Parathyroid adenoma (tissue), 2 donors: ENCODE measurements around the gene UBASH3A.

Source experiments
- H2AFZ ChIP-seq: fragments of 300-600 bp; sonication (generic); one replicate; pipeline ENCODE4 v1.7.0; 2017; ENCODE audit warnings: antibody characterized with exemption, mild to moderate bottlenecking
- H3K27ac ChIP-seq: fragments of 300-600 bp; sonication (generic); one replicate; pipeline ENCODE4 v1.7.0; 2017
- H3K27me3 ChIP-seq: fragments of 300-600 bp; sonication (generic); one replicate; pipeline ENCODE4 v1.7.0; 2017; ENCODE audit warnings: low read length; ENCODE audit not compliant: control insufficient read depth, insufficient read depth
- H3K36me3 ChIP-seq: fragments of 300-600 bp; sonication (generic); one replicate; pipeline ENCODE4 v1.7.0; 2017; ENCODE audit warnings: low read length; ENCODE audit not compliant: control insufficient read depth, insufficient read depth
- H3K4me1 ChIP-seq: fragments of 300-600 bp; sonication (generic); one replicate; pipeline ENCODE4 v1.7.0; 2017; ENCODE audit warnings: control low read depth
- H3K4me2 ChIP-seq: fragments of 300-600 bp; sonication (generic); one replicate; pipeline ENCODE4 v1.7.0; 2017; ENCODE audit warnings: low read length
- H3K4me3 ChIP-seq: fragments of 300-600 bp; sonication (generic); one replicate; pipeline ENCODE4 v1.7.0; 2017; ENCODE audit warnings: low read depth, low read length
- H3K79me2 ChIP-seq: fragments of 300-600 bp; sonication (generic); one replicate; pipeline ENCODE4 v1.7.0; 2017; ENCODE audit warnings: control low read depth
- H3K9ac ChIP-seq: fragments of 300-600 bp; sonication (generic); one replicate; pipeline ENCODE4 v1.7.0; 2017; ENCODE audit warnings: mild to moderate bottlenecking
- H3K9me3 ChIP-seq: fragments of 300-600 bp; sonication (generic); one replicate; pipeline ENCODE4 v1.7.0; 2017; ENCODE audit warnings: low read length; ENCODE audit not compliant: control insufficient read depth
- TF ChIP-seq, protein P1 (sequence below): fragments of 300-600 bp; sonication (generic); IDR thresholded peaks from one replicate; pipeline ENCODE4 v1.7.0; 2017; ENCODE audit warnings: antibody characterized with exemption, mild to moderate bottlenecking
- donor health status: primary hyperparathyroidism.

Gene UBASH3A

DNA sequence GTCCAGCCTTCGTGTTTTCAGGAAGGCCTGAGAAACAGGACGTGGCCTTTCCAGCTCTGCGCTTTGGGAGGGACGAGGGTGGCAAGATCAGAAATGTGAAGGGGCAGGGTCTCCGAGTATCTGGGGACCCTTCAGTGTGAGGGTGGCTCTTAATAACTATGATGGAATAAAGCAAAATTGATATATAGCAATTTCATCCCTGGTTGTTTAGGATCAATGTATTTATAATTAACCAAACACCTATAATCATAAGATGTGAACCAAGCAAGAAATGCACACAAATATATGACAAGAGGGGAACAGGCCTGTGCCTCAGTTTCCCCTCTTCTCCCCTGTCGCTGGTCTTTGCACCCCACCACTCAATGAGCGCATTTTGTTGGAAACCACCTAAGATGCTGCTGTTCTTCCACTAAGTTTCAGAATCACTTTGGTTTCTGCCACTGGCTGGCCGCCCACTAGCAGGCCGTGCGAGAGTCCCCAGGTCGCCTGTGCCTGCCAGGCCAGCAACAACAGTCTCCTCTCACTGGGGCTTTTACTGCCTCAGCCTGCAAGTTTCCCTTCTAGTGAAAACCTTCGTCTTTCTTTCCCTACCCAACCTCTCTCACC lies 36.6 kb downstream of the UBASH3A start:
- Histone ChIP-seq H3K4me2 (no peak overlapping the region), H3K9ac (no peak overlapping the region), H3K27ac (no peak overlapping the region), H2AFZ (no peak overlapping the region), H3K36me3 (no peaks in the 10 kb centered on the region), H3K4me1 (no peaks in the 10 kb centered on the region), H3K27me3 (no peaks in the 10 kb centered on the region), H3K9me3 (no peaks in the 10 kb centered on the region), H3K79me2 (no peaks in the 10 kb centered on the region), H3K4me3 (no peak overlapping the region)
- TF ChIP-seq, protein P1, sequence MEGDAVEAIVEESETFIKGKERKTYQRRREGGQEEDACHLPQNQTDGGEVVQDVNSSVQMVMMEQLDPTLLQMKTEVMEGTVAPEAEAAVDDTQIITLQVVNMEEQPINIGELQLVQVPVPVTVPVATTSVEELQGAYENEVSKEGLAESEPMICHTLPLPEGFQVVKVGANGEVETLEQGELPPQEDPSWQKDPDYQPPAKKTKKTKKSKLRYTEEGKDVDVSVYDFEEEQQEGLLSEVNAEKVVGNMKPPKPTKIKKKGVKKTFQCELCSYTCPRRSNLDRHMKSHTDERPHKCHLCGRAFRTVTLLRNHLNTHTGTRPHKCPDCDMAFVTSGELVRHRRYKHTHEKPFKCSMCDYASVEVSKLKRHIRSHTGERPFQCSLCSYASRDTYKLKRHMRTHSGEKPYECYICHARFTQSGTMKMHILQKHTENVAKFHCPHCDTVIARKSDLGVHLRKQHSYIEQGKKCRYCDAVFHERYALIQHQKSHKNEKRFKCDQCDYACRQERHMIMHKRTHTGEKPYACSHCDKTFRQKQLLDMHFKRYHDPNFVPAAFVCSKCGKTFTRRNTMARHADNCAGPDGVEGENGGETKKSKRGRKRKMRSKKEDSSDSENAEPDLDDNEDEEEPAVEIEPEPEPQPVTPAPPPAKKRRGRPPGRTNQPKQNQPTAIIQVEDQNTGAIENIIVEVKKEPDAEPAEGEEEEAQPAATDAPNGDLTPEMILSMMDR, result no peak

DNA sequence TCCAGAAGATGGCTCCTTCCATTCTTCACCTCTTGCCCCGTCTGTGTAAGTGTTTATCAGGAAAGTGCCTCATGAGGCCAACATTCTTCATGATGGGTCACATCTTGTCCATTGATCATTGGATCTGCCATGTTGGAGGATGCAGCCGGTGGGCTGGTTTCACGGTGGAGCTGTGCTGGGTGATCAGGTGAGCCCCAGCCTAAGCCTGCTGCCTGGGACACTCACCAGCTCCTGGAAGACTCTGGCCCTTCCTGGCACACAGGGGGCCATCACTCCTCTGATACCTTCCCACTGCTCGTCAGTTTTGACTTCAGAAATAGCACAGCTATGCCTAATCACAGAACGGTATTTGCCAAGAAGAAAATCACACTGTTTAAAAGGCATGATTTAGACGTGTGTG lies 38.3 kb downstream of the UBASH3A start:
- Histone ChIP-seq H3K79me2 (no peaks in the 10 kb centered on the region), H3K27me3 (no peaks in the 10 kb centered on the region), H3K9ac (no peak overlapping the region), H3K4me3 (no peak overlapping the region), H3K27ac (no peak overlapping the region), H2AFZ (no peak overlapping the region), H3K36me3 (no peaks in the 10 kb centered on the region), H3K4me2 (no peak overlapping the region), H3K9me3 (no peaks in the 10 kb centered on the region), H3K4me1 (no peaks in the 10 kb centered on the region)
- TF ChIP-seq, protein P1, result no peak

DNA sequence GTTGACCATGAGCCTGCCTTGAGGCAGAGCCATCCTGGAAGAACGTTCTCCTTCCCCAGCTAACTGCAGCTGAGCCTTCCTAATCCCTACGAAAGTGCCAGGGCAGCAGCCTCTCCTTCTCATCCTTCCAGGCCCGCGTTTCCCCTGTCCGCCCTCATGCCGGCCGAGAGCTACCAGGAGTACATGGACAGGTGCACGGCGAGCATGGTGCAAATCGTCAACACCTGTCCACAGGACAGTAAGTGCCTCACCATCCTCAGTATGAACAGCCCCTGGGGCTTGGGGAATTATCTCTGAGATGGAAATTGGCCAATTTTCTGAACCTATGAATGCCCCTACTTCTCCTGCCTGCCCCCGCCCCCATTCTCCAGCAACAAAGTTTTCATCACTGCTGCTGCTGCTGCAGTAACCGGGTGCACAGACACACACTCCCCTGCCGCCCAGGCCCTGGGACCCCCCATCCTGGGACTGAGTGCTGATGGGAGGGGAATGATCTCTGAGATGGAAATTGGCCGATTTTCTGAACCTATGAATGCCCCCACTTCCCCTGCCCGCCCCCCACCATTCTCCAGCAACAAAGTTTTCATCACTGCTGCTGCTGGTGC lies 39.6 kb downstream of the UBASH3A start:
- TF ChIP-seq, protein P1, result no peak
- Histone ChIP-seq H3K4me3 (no peak overlapping the region), H3K36me3 (no peaks in the 10 kb centered on the region), H3K27ac (no peak overlapping the region), H3K4me2 (no peak overlapping the region), H3K9me3 (no peaks in the 10 kb centered on the region), H3K4me1 (no peaks in the 10 kb centered on the region), H2AFZ (no peak overlapping the region), H3K79me2 (no peaks in the 10 kb centered on the region), H3K9ac (no peak overlapping the region), H3K27me3 (no peaks in the 10 kb centered on the region)

DNA sequence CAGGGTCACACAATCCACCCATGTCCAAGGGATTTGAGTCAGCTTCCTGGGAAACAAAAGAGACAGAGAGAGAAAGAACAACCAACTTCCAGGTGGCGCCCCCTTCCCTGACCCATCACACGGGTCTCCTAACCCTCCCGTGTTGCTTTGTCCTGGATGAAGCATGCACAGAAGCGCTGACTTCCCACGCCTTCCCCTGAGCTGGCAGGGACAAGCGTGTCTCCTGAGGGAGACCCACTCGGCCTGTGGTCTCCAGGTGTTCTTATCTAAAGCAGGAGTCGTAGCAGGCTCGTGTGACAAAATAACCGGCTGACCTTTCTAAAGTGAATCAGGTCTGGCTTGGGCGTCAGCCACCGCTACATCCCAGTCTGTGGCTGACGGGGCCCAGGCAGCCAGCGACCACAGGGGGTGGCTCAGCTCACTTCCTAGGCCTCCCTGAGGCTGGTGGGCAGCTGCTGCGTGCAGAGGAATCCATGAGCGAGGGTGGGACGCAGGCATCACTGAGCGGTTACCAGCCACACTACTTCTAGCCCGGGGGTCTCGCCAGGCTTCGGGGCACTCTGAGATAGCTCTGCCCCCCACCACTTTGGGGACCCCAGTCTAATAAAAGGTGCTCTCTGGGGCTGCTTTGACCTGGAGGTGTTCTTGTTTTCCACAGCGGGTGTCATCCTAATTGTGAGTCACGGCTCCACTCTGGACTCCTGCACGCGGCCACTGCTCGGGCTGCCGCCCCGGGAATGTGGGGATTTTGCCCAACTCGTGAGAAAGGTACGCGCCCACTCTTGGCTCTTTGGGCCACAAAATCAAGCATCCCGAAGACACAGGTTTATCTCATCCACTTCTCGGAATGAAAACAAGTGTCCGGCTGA lies 40.4 kb downstream of the UBASH3A start:
- Histone ChIP-seq H3K27ac (no peak overlapping the region), H3K4me3 (no peak overlapping the region), H3K27me3 (no peaks in the 10 kb centered on the region), H3K79me2 (no peaks in the 10 kb centered on the region), H3K9me3 (no peaks in the 10 kb centered on the region), H3K9ac (no peak overlapping the region), H2AFZ (no peak overlapping the region), H3K4me1 (no peaks in the 10 kb centered on the region), H3K36me3 (no peaks in the 10 kb centered on the region), H3K4me2 (no peak overlapping the region)
- TF ChIP-seq, protein P1, result no peak
